GM19395 (cell line): ENCODE measurements around the gene MAGI1.
"Not testable (repeated sequence)": the region's sequence is repeated elsewhere in the genome, so short reads cannot be mapped to it uniquely, and the experiment has no call there.

ENCODE experiments used
- ATAC-seq: cut with Tn5 transposase; IDR thresholded peaks from one replicate; pipeline ENCODE4 v1.9.1; 2021; ENCODE audit warnings: mild to moderate bottlenecking, moderate library complexity; ENCODE audit not compliant: unreplicated experiment

Gene MAGI1

GRCh38 chr3:65516998-65517397, 521.7 kb downstream of the MAGI1 start:
- ATAC-seq = no peak

GRCh38 chr3:65514317-65514716, 524.4 kb downstream of the MAGI1 start:
- not testable (repeated sequence) for ATAC-seq

- ATAC-seq = not testable (repeated sequence)
Measured at GRCh38 chr3:65509423-65509794, 529.3 kb downstream of the MAGI1 start.

- ATAC-seq = no peak
Measured at GRCh38 chr3:65508750-65509422, 529.8 kb downstream of the MAGI1 start.

GRCh38 chr3:65507437-65507836, 531.3 kb downstream of the MAGI1 start:
- ATAC-seq = no peak

GRCh38 chr3:65503776-65504175, 534.9 kb downstream of the MAGI1 start:
- ATAC-seq = no peak

- no peak for ATAC-seq
Measured at GRCh38 chr3:65502526-65502925, 536.2 kb downstream of the MAGI1 start.

- ATAC-seq = no peak
Measured at GRCh38 chr3:65500398-65501306, 538.1 kb downstream of the MAGI1 start.

- no peak for ATAC-seq
Measured at GRCh38 chr3:65497846-65498245, 540.9 kb downstream of the MAGI1 start.

GRCh38 chr3:65497236-65497635, 541.5 kb downstream of the MAGI1 start:
- no peak for ATAC-seq

- ATAC-seq = no peak
Measured at GRCh38 chr3:65493938-65494337, 544.8 kb downstream of the MAGI1 start.

GRCh38 chr3:65493371-65493882, 545.3 kb downstream of the MAGI1 start:
- no peak for ATAC-seq

- ATAC-seq = no peak
Measured at GRCh38 chr3:65492249-65492648, 546.5 kb downstream of the MAGI1 start.

- ATAC-seq = no peak
Measured at GRCh38 chr3:65490114-65490513, 548.6 kb downstream of the MAGI1 start.

GRCh38 chr3:65489253-65489652, 549.5 kb downstream of the MAGI1 start:
- ATAC-seq = no peak

GRCh38 chr3:65485826-65486469, 552.8 kb downstream of the MAGI1 start:
- no peak for ATAC-seq

- no peak for ATAC-seq
Measured at GRCh38 chr3:65484964-65485363, 553.8 kb downstream of the MAGI1 start.

- ATAC-seq = no peak
Measured at GRCh38 chr3:65483480-65483879, 555.2 kb downstream of the MAGI1 start.

GRCh38 chr3:65483011-65483410, 555.7 kb downstream of the MAGI1 start:
- no peak for ATAC-seq

GRCh38 chr3:65481085-65481484, 557.6 kb downstream of the MAGI1 start:
- no peak for ATAC-seq

- ATAC-seq = no peak
Measured at GRCh38 chr3:65479990-65480389, 558.7 kb downstream of the MAGI1 start.
